PC-3 (cell line): ENCODE measurements around the gene C1orf21.

Experiments
- EZH2 ChIP-seq: fragments of 300-600 bp; sonication (generic); IDR thresholded peaks from one replicate; pipeline ENCODE4 v1.6.1; 2017; ENCODE audit warnings: antibody characterized with exemption, mild to moderate bottlenecking, low read length; ENCODE audit not compliant: unreplicated experiment
- TF ChIP-seq, protein P1 (sequence below): fragments of 300-600 bp; sonication (generic); conservative IDR thresholded peaks from 2 replicates; pipeline ENCODE4 v1.5.1; 2017; ENCODE audit warnings: antibody characterized with exemption, low read depth, mild to moderate bottlenecking, low read length

DNA sequence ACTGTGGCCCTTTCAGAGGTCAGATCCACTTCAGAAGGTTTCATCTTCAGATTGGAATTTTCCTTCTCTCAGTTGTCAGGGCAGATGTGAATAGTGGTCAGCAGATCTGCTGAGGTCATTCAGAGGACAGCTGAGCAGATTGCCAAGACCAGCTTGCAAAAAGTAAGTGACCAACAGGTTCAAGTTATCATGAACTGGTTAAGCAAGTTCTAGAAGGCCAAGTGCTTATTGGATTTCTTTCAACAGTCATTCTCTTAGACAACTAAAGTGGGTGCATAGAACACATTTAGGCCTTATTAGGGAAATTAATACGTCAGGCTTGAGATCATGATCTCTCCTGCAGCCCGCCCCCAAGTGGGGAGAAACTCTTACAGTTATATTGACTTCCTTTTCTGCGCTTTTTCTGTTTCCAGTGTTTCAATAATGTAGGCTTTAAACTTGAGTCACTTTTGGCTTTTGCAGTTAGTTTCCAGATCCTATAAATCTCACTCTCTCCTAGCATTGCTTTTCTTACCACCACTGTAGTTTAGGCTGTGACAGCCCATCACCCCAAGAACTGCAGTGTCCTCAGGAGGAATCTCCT lies 96.4 kb downstream of the C1orf21 start:
- TF ChIP-seq, protein P1, sequence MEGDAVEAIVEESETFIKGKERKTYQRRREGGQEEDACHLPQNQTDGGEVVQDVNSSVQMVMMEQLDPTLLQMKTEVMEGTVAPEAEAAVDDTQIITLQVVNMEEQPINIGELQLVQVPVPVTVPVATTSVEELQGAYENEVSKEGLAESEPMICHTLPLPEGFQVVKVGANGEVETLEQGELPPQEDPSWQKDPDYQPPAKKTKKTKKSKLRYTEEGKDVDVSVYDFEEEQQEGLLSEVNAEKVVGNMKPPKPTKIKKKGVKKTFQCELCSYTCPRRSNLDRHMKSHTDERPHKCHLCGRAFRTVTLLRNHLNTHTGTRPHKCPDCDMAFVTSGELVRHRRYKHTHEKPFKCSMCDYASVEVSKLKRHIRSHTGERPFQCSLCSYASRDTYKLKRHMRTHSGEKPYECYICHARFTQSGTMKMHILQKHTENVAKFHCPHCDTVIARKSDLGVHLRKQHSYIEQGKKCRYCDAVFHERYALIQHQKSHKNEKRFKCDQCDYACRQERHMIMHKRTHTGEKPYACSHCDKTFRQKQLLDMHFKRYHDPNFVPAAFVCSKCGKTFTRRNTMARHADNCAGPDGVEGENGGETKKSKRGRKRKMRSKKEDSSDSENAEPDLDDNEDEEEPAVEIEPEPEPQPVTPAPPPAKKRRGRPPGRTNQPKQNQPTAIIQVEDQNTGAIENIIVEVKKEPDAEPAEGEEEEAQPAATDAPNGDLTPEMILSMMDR = no peak
- no peak for TF ChIP-seq EZH2
